GM12878 (cell line): ENCODE data around the gene CD48. TPM values are rescaled to one million over a fixed set of nuclear protein-coding genes. Genes with fewer than 3 reads are reported as not detected.
A peak's percentile ranks its signal among the peaks of the same experiment; 100 is the strongest.

ENCODE experiments used
- ATAC-seq: fragments of 200-7000 bp; cut with Tn5 transposase; 3 replicates; pipeline ENCODE4 v1.9.1; 2020; ENCODE audit warnings: mild to moderate bottlenecking, moderate library complexity
- BruUV-seq: library from RNA; stranded (reverse); fragments of 400-500 nt; replicated peaks from 2 replicates; lab custom pipeline; 2021; lab: Mats Ljungman, UMichigan
- CTCF ChIA-PET: fragments of 300-600 bp; sonication (Branson Sonifier 250); formaldehyde crosslinking; extraction: SDS; loops from one replicate; lab custom pipeline; 2021; ENCODE audit warnings: inconsistent platforms; lab: Yijun Ruan, JAX
- POLR2A ChIA-PET: fragments of 350-600 bp; formaldehyde crosslinking; extraction: SDS; loops from one replicate; lab custom pipeline; 2021; ENCODE audit warnings: inconsistent platforms; lab: Charles Lee
- RAD21 ChIA-PET: fragments of 300-600 bp; sonication (Branson Sonifier 250); formaldehyde crosslinking; loops from one replicate; lab custom pipeline; 2023; ENCODE audit warnings: antibody characterized with exemption; ENCODE audit not compliant: unreplicated experiment; lab: Charles Lee
- SMC1A ChIA-PET: fragments of 300-600 bp; sonication (Branson Sonifier 250); formaldehyde crosslinking; loops from one replicate; lab custom pipeline; 2023; ENCODE audit not compliant: unreplicated experiment, uncharacterized antibody; lab: Charles Lee
- DNase-seq: peaks from one replicate; pipeline ENCODE4 v3.0.0-alpha.2; 2011; ENCODE audit warnings: low read depth, low spot score
- FAIRE-seq: peaks from 3 replicates; lab custom pipeline; 2011; peaks lifted over from hg19 to GRCh38; lab: Jason Lieb, UNC
- H2AFZ ChIP-seq: 2 replicates; pipeline ENCODE4 v1.6.0; 2011; ENCODE audit warnings: low read depth, low read length, control low read depth; ENCODE audit not compliant: control insufficient read depth
- H3K27ac ChIP-seq: 2 replicates; pipeline ENCODE4 v1.5.1; 2011; ENCODE audit warnings: control low read depth; ENCODE audit not compliant: control insufficient read depth, insufficient read depth
- H3K27me3 ChIP-seq, 2 experiments: replicated peaks in 1 of 2; 2 replicates each; pipeline versions ENCODE4 v1.6.0 to v1.6.1; 2011; ENCODE audit warnings: low read length in 1 of 2; ENCODE audit not compliant: control insufficient read depth in 2 of 2, insufficient read depth in 2 of 2
- H3K36me3 ChIP-seq, 2 experiments: 2 replicates each; pipeline ENCODE4 v1.5.1; 2011; ENCODE audit warnings: low read length in 1 of 2; ENCODE audit not compliant: control insufficient read depth in 2 of 2, insufficient read depth in 2 of 2
- H3K4me1 ChIP-seq: 2 replicates; pipeline ENCODE4 v1.6.1; 2011; ENCODE audit warnings: mild to moderate bottlenecking, low read length, moderate library complexity, mixed read lengths; ENCODE audit not compliant: control insufficient read depth, insufficient read depth
- H3K4me2 ChIP-seq: 2 replicates; pipeline ENCODE4 v1.6.0; 2011; ENCODE audit warnings: control low read depth; ENCODE audit not compliant: control insufficient read depth, insufficient read depth
- H3K4me3 ChIP-seq: fragments of 200-600 bp; sonication (generic); 2 replicates; pipeline ENCODE4 v1.5.1; 2016
- H3K79me2 ChIP-seq: 2 replicates; pipeline ENCODE4 v1.6.0; 2011; ENCODE audit warnings: low read length; ENCODE audit not compliant: control insufficient read depth, insufficient read depth
- H3K9ac ChIP-seq: 2 replicates; pipeline ENCODE4 v1.8.0; 2011; ENCODE audit warnings: low read length, control low read depth, mixed read lengths; ENCODE audit not compliant: control insufficient read depth, insufficient read depth
- H3K9me3 ChIP-seq: replicated peaks from 3 replicates; pipeline ENCODE4 v1.5.1; 2011; ENCODE audit warnings: mild to moderate bottlenecking, low read length; ENCODE audit not compliant: control insufficient read depth, insufficient read depth
- H4K20me1 ChIP-seq: 2 replicates; pipeline ENCODE4 v1.6.0; 2011; ENCODE audit not compliant: control insufficient read depth, insufficient read depth
- ATF2 ChIP-seq: IDR thresholded peaks from 2 replicates; pipeline ENCODE4 v1.6.1; 2012; ENCODE audit warnings: low read length, inconsistent platforms
- E2F4 ChIP-seq: IDR thresholded peaks from 2 replicates; pipeline ENCODE4 v1.6.1; 2012; ENCODE audit warnings: low read depth, low read length, improper control_type of control experiment
- ELK1 ChIP-seq: IDR thresholded peaks from 2 replicates; pipeline ENCODE4 v1.6.1; 2012; ENCODE audit warnings: low read depth, low read length, improper control_type of control experiment
- IRF5 ChIP-seq: fragments of 450-650 bp; IDR thresholded peaks from 2 replicates; pipeline ENCODE4 v1.6.1; 2017; ENCODE audit warnings: borderline replicate concordance
- MEF2B ChIP-seq: fragments of 450-650 bp; IDR thresholded peaks from 2 replicates; pipeline ENCODE4 v1.6.1; 2018; ENCODE audit warnings: mild to moderate bottlenecking, moderate library complexity; ENCODE audit not compliant: partially characterized antibody, poor library complexity, severe bottlenecking
- MXI1 ChIP-seq: fragments of 150-350 bp; IDR thresholded peaks from 2 replicates; pipeline ENCODE4 v1.6.1; 2011; ENCODE audit warnings: low read depth, mild to moderate bottlenecking, inconsistent platforms, low read length, improper control_type of control experiment
- NRF1 ChIP-seq: conservative IDR thresholded peaks from 2 replicates; pipeline ENCODE4 v1.6.1; 2011; ENCODE audit warnings: mild to moderate bottlenecking, low read depth, low read length, improper control_type of control experiment
- PBX3 ChIP-seq: IDR thresholded peaks from 2 replicates; pipeline ENCODE4 v1.6.1; 2011; ENCODE audit warnings: mild to moderate bottlenecking, low read depth, low read length, moderate library complexity; ENCODE audit not compliant: insufficient replicate concordance
- POLR2A ChIP-seq: IDR thresholded peaks from 2 replicates; pipeline ENCODE4 v1.6.1; 2011; ENCODE audit warnings: low read depth, mild to moderate bottlenecking, low read length
- SIN3A ChIP-seq: IDR thresholded peaks from 2 replicates; pipeline ENCODE4 v1.6.1; 2012; ENCODE audit warnings: low read depth, low read length, improper control_type of control experiment
- SMARCA5 ChIP-seq: fragments of 450-650 bp; IDR thresholded peaks from 2 replicates; pipeline ENCODE4 v1.6.1; 2017; ENCODE audit warnings: mild to moderate bottlenecking
- SREBF2 ChIP-seq: IDR thresholded peaks from 2 replicates; pipeline ENCODE4 v1.6.1; 2012; ENCODE audit warnings: mild to moderate bottlenecking, low read length
- STAT3 ChIP-seq: IDR thresholded peaks from 2 replicates; pipeline ENCODE4 v1.6.1; 2011; ENCODE audit warnings: low read depth, low read length, improper control_type of control experiment
- TARDBP ChIP-seq: IDR thresholded peaks from 2 replicates; pipeline ENCODE4 v1.6.1; 2016; ENCODE audit warnings: borderline replicate concordance
- TBL1XR1 ChIP-seq: IDR thresholded peaks from 2 replicates; pipeline ENCODE4 v1.6.1; 2012; ENCODE audit warnings: low read depth, low read length, improper control_type of control experiment
- WRNIP1 ChIP-seq: IDR thresholded peaks from 2 replicates; pipeline ENCODE4 v1.6.1; 2011; ENCODE audit warnings: low read depth, low read length, improper control_type of control experiment, borderline replicate concordance
- ZNF384 ChIP-seq: IDR thresholded peaks from 2 replicates; pipeline ENCODE4 v1.6.1; 2012; ENCODE audit warnings: low read depth, mild to moderate bottlenecking, low read length, improper control_type of control experiment, borderline replicate concordance
- WGBS: methylation state at CpG from one replicate; pipeline ENCODE4 v1.1.6; 2016; ENCODE audit warnings: low lambda C conversion rate; ENCODE audit not compliant: insufficient replicate concordance, insufficient coverage; ENCODE audit errors: missing lambda C conversion rate; 5-methylcytosine and 5-hydroxymethylcytosine counted together
- in situ Hi-C: fragments of 300-500 bp; cut with MboI; formaldehyde crosslinking; loops from 9 replicates; pipeline ENCODE4 v1.14.3; 2018; ENCODE audit warnings: mixed read lengths
- intact Hi-C: fragments of 100-400 bp; cut with micrococcal nuclease; formaldehyde crosslinking; loops from one replicate; pipeline ENCODE4 v1.14.2; 2022; ENCODE audit not compliant: unreplicated experiment
- polyA plus RNA-seq, 11 experiments: library from polyadenylated mRNA; depleted of rRNA in 4 of 11; unstranded in 6 of 11; stranded (reverse) in 5 of 11; fragments of >200 nt; fragmentation: Nextera tagmentation in 4 of 11; fragmentation: Illumina TruSeq in 1 of 11; extraction: Ambion mirVana in 4 of 11; extraction: Trizol in 1 of 11; gene quantifications; 1 replicate in 1 of 11; 2 replicates in 10 of 11; pipeline versions ENCODE4 v1.2.1 to v1.2.3, GENCODE V29; 2011 to 2016; ENCODE audit warnings: inconsistent platforms in 2 of 11, missing spikeins in 2 of 11, low read depth in 1 of 11
- total RNA-seq, 4 experiments: library from RNA; depleted of rRNA in 3 of 4; stranded (reverse); fragments of >200 nt in 3 of 4; fragmentation: Illumina TruSeq in 1 of 4; extraction: Trizol in 1 of 4; gene quantifications; 2 replicates each; pipeline versions ENCODE4 v1.2.1 to v1.2.3, GENCODE V29; 2013 to 2021

Gene CD48
- total and polyA plus RNA-seq, 10 of the 15 experiments (the other 5 are each of a cell fraction or from before 2014, with no cell fraction given), result 302 to 1,315 (median 430) TPM

- peaks cover 94% of the 10 kb centered on the region for H3K79me2 ChIP-seq
- H3K27ac ChIP-seq, result peak overlapping the region; percentile 100
- DNase-seq (no peak), FAIRE-seq (no peak), ATAC-seq (peak; percentile 44)
- H2AFZ ChIP-seq, result no peak overlapping the region
- POLR2A ChIA-PET, result interaction anchor here (1.0 to 3.7 kb wide), 16 partner anchors 14 to 278 kb away, joined by 3 to 27 read pairs (median 7); partner anchors contain the start of genes SLAMF1 and SLAMF7
- H3K9ac ChIP-seq, result peak overlapping the region; percentile 100
- SMC1A ChIA-PET, result interaction anchor here (0.9 to 7.6 kb wide), 18 partner anchors 11 to 82 kb away, joined by 3 to 82 read pairs (median 12); partner anchors contain the start of genes SLAMF1 and SLAMF7
- H3K36me3 ChIP-seq, result peaks cover 2% of the 10 kb centered on the region in 2 experiments; a peak in 2 of 4 replicates
- H3K9me3 ChIP-seq, result no peaks in the 10 kb centered on the region
- RAD21 ChIA-PET, result interaction anchor here (1.0 to 5.4 kb wide), 19 partner anchors 16 to 280 kb away, joined by 3 to 42 read pairs (median 8); partner anchors contain the start of genes SLAMF1 and SLAMF7
- no peaks in the 10 kb centered on the region for H3K27me3 ChIP-seq
- no peaks in the 10 kb centered on the region for H4K20me1 ChIP-seq
- no TSS peak for BruUV-seq
- CTCF ChIA-PET, result interaction anchor here (1.2 to 5.7 kb wide), 14 partner anchors 14 to 91 kb away, joined by 3 to 59 read pairs (median 15); partner anchors contain the start of genes SLAMF1 and SLAMF7
- intact Hi-C loops (loop anchor here (5.0 kb wide), 1 partner anchor 62 kb away; the partner anchor contains the start of gene SLAMF1), in situ Hi-C loops (no loop called here)
- 0% methylated on average over 4 of the region's 4 CpGs for WGBS
- H3K4me1 ChIP-seq, result peaks cover 22% of the 10 kb centered on the region
- peak overlapping the region; percentile 93 for H3K4me3 ChIP-seq
- H3K4me2 ChIP-seq, result peak overlapping the region; percentile 88
- TF ChIP-seq SREBF2 (no peak), IRF5 (no peak), TBL1XR1 (0 out of 2 replicates have a peak, but pooled peaks have one; percentile 14), PBX3 (peak; percentile 0), TARDBP (0 out of 2 replicates have a peak, but pooled peaks have one; percentile 34), POLR2A (peak; percentile 76), ELK1 (peak; percentile 39; the same call in 1 of the 2 replicates), ZNF384 (no peak), SMARCA5 (no peak), NRF1 (no peak), E2F4 (no peak), ATF2 (peak; percentile 48; the same call in 1 of the 2 replicates), SIN3A (no peak), MEF2B (peak; percentile 50), WRNIP1 (peak; percentile 22; the same call in 1 of the 2 replicates), STAT3 (no peak), MXI1 (peak; percentile 54)
Observed at GRCh38 chr1:160708801-160709200, 2.8 kb downstream of the CD48 start.
